T-helper 9 cell (primary cell): ENCODE data around the gene PLXDC2.
"Not testable (repeated sequence)": the region's sequence is repeated elsewhere in the genome, so short reads cannot be mapped to it uniquely, and the experiment has no call there.

Experiments
- DNase-seq: peaks from one replicate; pipeline ENCODE4 v3.0.0-alpha.2; 2020

Gene PLXDC2

DNA sequence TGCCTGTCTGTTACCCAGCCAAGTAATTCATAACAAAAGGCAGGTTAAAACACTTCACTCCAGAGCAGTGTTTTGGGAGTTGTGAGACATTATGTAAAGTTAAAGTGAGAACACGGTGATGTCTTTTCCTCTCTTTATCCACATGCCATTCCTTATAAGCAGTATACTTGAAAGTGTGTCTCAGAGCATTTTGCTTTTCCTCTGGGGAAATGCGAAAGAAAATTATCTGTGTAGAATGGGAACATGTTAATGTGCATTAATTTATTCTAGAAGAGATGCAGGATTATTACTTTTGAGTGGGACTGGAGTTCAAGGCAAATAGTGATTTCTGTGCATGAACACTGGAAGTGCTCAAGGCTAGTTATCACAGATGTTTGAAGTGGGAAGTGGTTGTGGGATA, 170.4 kb downstream of the PLXDC2 start:
- no peak for DNase-seq

GRCh38 chr10:19987931-19988330, 171.7 kb downstream of the PLXDC2 start:
- DNase-seq = no peak

- no peak for DNase-seq
Observed at GRCh38 chr10:19993714-19994315, 177.6 kb downstream of the PLXDC2 start.

- no peak for DNase-seq
Observed at GRCh38 chr10:19998482-19998881, 182.2 kb downstream of the PLXDC2 start.

- no peak for DNase-seq
Observed at GRCh38 chr10:19999431-19999830, 183.2 kb downstream of the PLXDC2 start.

DNA sequence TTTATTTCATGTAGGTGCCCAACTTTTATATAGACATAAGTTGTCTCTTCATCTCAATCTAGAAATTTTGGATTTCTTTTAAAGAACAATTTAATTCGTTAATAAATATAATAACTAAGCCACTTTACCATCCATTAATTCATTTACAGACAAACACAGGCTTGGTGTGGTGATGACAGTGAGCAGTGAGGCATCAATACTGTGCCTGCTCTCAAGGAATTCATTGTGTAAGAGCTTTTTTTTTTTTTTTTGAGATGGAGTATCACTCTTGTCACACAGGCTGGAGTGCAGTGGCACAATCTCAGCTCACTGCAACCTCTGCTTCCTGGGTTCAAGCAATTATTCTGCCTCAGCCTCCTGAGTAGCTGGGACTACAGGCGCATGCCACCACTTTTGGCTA, 185.8 kb downstream of the PLXDC2 start:
- not testable (repeated sequence) for DNase-seq

DNA sequence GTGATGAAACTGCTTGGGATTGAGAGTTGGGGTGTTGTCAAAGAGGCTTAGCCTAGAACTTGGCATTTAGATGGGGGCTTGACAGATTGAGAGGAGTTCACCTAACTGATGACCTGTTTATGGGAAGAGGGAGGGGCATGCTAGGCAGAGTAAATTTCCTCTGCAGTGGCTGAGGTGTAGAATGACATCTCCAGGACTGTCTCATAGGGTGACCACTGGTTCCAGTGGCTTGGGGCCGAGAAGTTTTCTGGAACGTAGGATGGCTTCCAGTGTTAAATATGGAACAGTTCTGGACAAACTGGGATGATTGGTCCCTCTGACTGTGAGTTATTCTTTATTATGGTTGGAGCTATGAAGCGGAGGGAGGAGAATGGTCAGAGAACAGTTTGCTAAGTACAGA, 186.4 kb downstream of the PLXDC2 start:
- no peak for DNase-seq

DNA sequence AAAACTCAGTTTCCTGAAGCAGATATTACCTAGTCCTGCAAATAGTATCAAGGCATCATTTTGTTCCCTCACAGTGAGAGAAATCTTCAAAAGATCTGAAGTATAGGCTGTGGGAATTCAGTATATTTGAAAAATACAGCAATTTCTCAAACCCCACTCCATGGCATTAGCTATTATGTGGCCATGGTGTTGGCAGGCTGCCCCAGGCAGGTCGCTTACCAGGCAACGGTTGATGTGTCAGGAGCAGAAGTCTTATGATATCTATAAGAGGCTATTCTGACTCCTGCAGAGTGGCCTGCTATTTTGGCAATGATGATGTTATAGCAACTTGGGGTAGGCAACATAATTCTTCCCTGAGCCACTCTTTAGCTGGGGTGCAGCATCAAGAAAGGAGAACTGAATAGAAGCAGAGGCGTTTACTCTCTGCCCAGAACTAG, 187.9 kb downstream of the PLXDC2 start:
- no peak for DNase-seq

DNA sequence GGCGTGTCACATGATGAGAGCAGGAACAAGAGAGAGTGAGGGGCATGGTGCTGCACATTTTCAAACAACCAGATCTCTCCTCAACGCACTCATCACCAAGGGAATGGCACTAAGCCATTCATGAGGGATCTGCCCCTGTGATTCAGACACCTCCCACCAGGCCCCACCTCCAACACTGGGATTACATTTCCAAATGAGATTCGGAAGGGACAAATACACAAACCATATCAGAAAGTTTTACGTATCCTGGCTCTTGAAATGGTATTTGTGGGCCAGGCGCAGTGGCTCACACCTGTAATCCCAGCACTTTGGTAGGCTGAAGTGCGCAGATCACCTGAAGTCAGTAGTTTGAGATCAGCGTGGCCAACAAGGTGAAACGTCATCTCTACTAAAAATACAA, 189.4 kb downstream of the PLXDC2 start:
- no peak for DNase-seq

DNA sequence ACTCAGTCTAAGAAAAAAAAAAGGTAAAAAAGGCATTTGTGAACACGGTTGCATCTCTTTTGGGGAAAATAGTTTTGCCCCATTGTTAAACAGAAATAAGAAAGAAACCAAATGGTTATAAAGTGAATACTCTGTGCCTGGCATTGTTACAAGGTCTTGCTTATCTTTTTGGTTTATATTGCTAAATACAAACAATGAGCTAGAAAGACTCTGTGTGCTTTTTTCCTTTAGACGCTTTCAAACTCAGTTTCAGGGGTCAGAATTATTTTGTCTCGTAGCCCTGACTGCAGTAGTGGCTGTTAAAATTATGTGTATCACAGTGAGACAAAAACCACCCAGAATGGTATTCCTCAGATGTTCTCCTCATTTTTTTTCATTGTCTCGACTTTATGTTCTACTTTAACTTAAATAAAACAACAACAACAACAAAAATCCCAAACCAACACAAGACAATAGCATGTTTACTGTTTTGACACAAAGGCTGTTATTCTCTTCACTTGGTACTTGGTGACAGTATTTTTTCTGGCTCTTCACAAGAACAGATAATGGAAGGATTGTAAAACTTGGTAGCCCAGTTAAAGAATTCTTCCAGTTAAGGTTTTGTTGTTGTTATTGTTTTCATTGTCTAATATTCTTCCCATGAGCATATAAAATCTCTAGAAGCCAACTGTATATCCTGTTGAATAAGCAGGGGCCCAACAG, 190.1 kb downstream of the PLXDC2 start:
- DNase-seq = no peak

- no peak for DNase-seq
Observed at GRCh38 chr10:20007426-20007825, 191.2 kb downstream of the PLXDC2 start.

DNA sequence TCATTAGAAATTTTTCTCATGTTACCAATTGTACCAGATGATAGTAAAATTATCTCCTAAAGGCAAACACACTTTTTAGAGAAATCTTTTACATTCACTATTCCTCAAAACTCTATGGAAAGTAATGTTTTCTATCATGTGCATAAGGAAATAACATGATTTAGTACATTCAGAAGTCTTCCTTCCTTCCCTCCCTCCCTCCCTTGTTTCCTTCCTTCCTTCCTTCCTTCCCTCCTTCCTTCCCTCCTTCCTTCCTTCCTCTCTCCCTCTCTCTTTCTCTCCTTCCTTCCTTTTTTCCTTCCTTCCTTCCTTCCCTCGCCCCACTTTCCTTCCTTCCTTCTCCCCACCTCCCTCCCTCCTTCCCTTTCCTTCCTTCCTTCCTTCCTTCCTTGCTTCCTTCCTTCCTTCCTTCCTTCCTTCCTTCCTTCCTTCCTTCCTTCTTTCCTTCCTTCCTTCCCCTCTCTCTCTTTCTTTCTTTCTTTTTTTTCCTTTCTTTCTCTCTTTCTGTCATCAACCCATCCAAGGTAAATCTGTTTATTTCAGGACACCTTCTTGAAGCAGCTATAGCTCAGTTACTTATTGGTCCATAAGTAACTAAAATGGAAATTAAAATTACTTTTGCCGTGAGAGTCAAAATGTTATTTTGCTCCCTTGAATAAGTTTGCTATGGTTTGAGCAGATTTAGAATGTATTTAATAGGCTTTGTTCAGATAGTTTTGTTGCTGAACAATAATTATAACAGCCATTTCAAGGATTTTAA, 197.9 kb downstream of the PLXDC2 start:
- DNase-seq = no peak

DNA sequence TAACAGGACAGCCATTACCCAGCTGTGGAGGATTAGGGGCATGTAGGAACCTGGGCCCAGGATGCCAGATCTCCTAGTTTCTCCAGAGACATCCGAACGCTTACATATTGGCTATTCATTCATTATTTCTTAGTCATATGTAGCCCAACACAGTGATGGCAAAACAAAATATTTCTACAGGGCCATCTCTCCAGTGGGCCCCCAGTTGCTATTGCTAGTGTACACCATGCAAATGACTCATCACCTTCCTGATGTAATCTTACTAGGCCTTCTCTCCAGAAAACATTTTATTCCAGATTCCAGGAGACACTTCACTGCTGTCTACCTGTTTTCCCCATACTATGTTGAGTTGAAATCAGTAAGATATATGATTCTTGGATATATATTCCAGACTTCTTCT, 201.7 kb downstream of the PLXDC2 start:
- DNase-seq = no peak

- no peak for DNase-seq
Observed at GRCh38 chr10:20020677-20021076, 204.4 kb downstream of the PLXDC2 start.

- no peak for DNase-seq
Observed at GRCh38 chr10:20029523-20029922, 213.3 kb downstream of the PLXDC2 start.

DNA sequence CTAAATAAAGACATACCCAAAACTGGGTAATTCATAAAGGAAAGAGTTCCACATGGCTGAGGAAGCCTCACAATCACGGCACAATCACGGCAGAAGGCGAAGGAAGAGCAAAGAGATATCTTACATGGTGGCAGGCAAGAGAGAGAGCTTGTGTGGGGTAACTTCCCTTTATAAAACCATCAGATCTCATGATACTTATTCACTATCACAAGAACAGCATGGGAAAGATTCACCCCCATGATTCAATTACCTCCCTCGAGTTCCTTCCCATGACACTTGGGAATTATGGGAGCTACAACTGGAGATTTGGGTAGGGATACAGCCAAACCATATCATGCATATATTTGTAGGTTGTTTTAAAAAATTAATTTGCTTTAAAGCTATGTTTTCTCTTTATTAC, 217.2 kb downstream of the PLXDC2 start:
- no peak for DNase-seq

DNA sequence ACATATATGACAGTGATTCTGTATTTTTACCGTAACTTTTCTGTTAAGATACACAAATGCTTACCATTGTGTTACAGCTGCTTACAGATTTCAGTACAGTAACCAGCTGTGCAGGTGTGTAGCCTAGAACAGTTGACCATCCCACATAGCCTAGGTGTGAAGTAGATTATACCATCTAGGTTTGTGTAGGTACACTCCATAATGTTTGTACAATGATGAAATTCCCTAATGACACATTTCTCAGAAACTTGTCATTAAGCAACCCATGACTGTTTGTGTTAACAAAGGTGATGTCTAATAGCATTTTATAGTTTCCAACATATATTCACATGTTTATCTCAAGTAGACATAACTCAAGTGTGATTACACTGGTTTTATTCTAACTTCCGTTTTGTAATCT, 218.5 kb downstream of the PLXDC2 start:
- DNase-seq = no peak

DNA sequence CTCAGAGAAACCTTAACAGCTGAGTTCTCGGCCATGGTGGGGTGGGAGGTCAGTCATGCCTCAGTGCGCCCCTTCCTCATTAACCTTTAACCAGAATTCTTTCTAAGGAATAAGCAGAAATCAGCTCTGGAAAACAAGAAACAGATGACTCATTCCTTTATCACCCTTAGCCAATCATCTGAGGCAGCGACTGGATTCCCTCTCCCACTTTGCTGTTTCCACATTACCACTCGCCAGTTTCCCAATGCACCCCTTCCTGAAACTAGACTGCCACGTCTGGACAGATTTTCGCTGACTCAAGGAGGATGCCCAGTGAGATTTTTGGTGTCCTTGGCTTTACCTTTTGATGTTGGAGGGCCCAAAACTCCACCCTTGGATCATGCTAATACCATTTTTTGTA, 223.8 kb downstream of the PLXDC2 start:
- DNase-seq = no peak

GRCh38 chr10:20041931-20042330, 225.7 kb downstream of the PLXDC2 start:
- no peak for DNase-seq

- DNase-seq = not testable (repeated sequence)
Observed at GRCh38 chr10:20045100-20045499, 228.9 kb downstream of the PLXDC2 start.

DNA sequence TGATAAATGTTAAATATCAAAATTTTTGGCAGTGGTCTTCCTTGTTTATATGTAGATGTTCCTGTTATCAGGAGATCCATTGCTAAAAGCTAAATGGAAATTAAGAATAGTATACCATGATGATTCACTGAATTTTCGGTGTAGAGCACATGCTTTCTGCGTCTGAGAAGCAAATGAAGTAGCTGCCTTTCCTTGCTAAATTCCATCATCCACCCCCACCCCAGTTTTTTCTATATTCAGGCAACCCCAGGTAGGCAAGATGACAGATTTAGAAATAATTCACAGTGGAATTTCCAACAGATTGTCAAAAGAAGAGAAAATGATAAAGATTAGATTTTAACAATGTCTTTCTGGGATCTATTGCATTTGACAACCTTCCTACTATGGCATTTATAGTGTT, 231.9 kb downstream of the PLXDC2 start:
- no peak for DNase-seq

GRCh38 chr10:20058135-20058534, 241.9 kb downstream of the PLXDC2 start:
- no peak for DNase-seq

DNA sequence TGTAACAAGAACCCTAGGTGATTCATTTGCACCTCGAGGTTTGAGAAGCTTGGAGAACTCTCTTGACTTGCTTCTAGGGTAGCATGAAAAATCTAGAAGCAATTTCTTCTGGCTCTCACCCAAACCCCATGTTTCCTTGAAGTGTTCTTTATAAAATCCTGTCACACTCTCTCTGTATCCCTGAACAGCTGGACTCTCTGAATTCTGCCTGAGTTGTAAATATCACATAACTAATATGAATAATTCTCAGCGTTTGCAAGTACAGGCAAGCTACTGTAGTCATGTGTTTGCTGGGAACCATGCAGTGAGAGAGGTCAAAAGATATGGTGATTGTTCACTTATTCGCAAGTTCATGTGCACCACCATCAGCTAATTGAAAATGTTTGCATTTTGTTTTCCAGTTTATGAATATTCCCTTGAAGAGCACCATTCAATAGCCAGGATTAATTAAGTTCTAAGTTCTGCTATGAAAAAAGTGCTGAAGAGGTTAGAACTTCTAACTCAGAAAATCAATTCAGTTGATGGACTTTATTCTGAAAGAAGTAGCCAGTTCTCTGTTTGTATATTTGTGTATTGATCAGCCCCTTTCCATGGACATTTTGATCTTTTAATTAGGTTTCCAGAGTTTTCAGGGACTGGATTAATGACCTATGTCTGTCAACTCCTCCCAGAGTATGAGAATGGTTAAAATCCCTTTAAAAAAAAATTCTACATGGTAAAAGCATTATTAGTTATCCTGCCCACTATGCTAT, 243.0 kb downstream of the PLXDC2 start:
- DNase-seq = no peak
